OCI-LY7 (cell line): ENCODE results near the gene TMEM179. TPM values are rescaled to one million over a fixed set of nuclear protein-coding genes. Genes with fewer than 3 reads are reported as not detected.

ENCODE experiments used
- BruUV-seq: library from RNA; stranded (reverse); fragments of 400-500 nt; replicated peaks from 2 replicates; lab custom pipeline; 2021; lab: Mats Ljungman, UMichigan
- CTCF ChIA-PET: fragments of 300-600 bp; sonication (Branson Sonifier 250); formaldehyde crosslinking; loops from one replicate; lab custom pipeline; 2022; ENCODE audit warnings: antibody characterized with exemption; ENCODE audit not compliant: unreplicated experiment; lab: Charles Lee
- POLR2A ChIA-PET: fragments of 300-600 bp; sonication (Branson Sonifier 250); formaldehyde crosslinking; loops from one replicate; lab custom pipeline; 2022; ENCODE audit warnings: antibody characterized with exemption; lab: Charles Lee
- DNase-seq: peaks from one replicate; pipeline ENCODE4 v3.0.0-alpha.2; 2015; ENCODE audit warnings: low spot score
- H2AFZ ChIP-seq: fragments of 200-600 bp; sonication (generic), shearing (Covaris generic); 2 replicates; pipeline ENCODE4 v1.6.1; 2014; ENCODE audit warnings: mild to moderate bottlenecking, antibody characterized with exemption, low read length, moderate library complexity
- H3K27ac ChIP-seq: fragments of 200-600 bp; sonication (generic); 2 replicates; pipeline ENCODE4 v1.5.1; 2014; ENCODE audit warnings: mixed run types, low read depth, mild to moderate bottlenecking, moderate library complexity, low read length, inconsistent platforms; ENCODE audit not compliant: poor library complexity, severe bottlenecking
- H3K36me3 ChIP-seq: fragments of 200-600 bp; sonication (generic); 2 replicates; pipeline ENCODE4 v1.6.1; 2014; ENCODE audit warnings: mild to moderate bottlenecking, antibody characterized with exemption, low read length, moderate library complexity, mixed read lengths; ENCODE audit not compliant: insufficient read depth
- H3K4me1 ChIP-seq: fragments of 200-600 bp; sonication (generic); 2 replicates; pipeline ENCODE4 v1.5.1; 2014; ENCODE audit warnings: mild to moderate bottlenecking, low read length; ENCODE audit not compliant: insufficient read depth, poor library complexity, severe bottlenecking
- H3K4me2 ChIP-seq: fragments of 200-600 bp; sonication (generic); 2 replicates; pipeline ENCODE4 v1.6.1; 2014; ENCODE audit warnings: mild to moderate bottlenecking, low read length
- H3K4me3 ChIP-seq: fragments of 200-600 bp; sonication (generic); 2 replicates; pipeline ENCODE4 v1.5.1; 2014; ENCODE audit warnings: mild to moderate bottlenecking, low read depth, low read length; ENCODE audit not compliant: poor library complexity, severe bottlenecking
- H3K79me2 ChIP-seq: fragments of 200-600 bp; sonication (generic); 2 replicates; pipeline ENCODE4 v1.6.1; 2016; ENCODE audit warnings: low read depth, mild to moderate bottlenecking, low read length, moderate library complexity, mixed read lengths; ENCODE audit not compliant: insufficient read depth
- H3K9me2 ChIP-seq: fragments of 200-600 bp; sonication (generic); 2 replicates; pipeline ENCODE4 v1.6.1; 2016; ENCODE audit warnings: mild to moderate bottlenecking, low read length, mixed read lengths; ENCODE audit not compliant: insufficient read depth
- H3K9me3 ChIP-seq: fragments of 200-600 bp; sonication (generic); 2 replicates; pipeline ENCODE4 v1.6.1; 2014; ENCODE audit warnings: mild to moderate bottlenecking, mixed run types, low read length, mixed read lengths
- H4K20me1 ChIP-seq: fragments of 200-600 bp; sonication (generic); 2 replicates; pipeline ENCODE4 v1.6.1; 2014; ENCODE audit warnings: mild to moderate bottlenecking, antibody characterized with exemption, low read length, moderate library complexity, mixed read lengths; ENCODE audit not compliant: insufficient read depth
- EZH2phosphoT487 ChIP-seq: fragments of 200-600 bp; sonication (generic); IDR thresholded peaks from 2 replicates; pipeline ENCODE4 v1.6.1; 2018; ENCODE audit warnings: low read depth, borderline replicate concordance, mild to moderate bottlenecking, mixed run types, antibody characterized with exemption, low read length, moderate library complexity, mixed read lengths
- intact Hi-C: fragments of 100-400 bp; cut with micrococcal nuclease; formaldehyde crosslinking; loops from one replicate; pipeline ENCODE4 v1.10.0; 2022; ENCODE audit not compliant: unreplicated experiment
- total RNA-seq, 2 experiments: library from RNA; depleted of rRNA in 1 of 2; stranded (reverse); fragments of >200 nt in 1 of 2; shearing (Covaris generic) in 1 of 2; gene quantifications; 2 replicates each; pipeline ENCODE4 v1.2.3, GENCODE V29; 2014 to 2022
- TF ChIP-seq, protein P1 (sequence below): fragments of 200-600 bp; sonication (generic); conservative IDR thresholded peaks from 2 replicates; pipeline ENCODE4 v1.5.1; 2014; ENCODE audit warnings: mild to moderate bottlenecking, antibody characterized with exemption, low read length, moderate library complexity, mixed read lengths

Gene TMEM179
- total RNA-seq, 2 experiments from 2014 or later: not detected

DNA sequence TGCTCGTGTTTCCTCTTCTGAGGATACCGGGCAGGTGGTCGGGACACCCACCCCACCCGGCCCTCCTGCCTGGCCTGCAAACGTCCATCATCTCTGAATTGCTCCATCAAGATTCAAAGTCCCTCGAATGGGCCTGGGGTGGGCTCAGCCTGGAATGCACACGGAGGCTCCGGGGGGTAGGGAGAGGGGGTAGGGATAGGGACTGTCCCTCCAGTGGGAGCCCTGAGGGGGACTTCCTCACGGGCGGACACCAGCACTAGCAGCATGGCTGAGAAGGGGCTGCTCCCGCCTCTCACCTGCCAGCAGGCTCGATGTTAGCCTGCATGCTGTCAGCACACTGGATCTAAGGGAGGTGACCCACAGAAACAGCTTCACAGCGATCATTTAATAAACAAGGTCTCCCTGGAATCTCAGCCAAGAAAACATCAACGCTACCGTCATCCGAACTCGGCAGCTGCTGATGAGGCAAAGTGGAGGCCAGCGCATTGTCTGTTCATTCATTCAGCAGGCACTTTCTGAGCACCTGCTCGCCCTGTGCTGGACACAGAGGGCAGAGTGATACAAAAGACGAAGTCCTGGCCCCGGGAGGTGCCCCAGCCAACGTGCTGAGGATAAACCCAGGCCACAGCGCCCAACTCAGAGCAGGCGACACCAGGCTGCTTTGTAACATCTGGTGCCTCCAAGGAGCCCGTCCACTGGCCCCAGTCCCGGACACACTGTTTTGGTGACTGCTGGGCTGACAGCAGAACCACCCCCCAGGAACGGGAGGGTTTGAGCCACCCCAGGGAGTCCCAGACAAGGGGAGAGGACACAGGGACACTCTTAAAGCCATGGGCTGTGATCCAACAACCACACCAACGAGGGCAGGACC lies 6.3 kb downstream of the TMEM179 start:
- no peaks in the 10 kb centered on the region for H3K4me1 ChIP-seq
- intact Hi-C loops: no loop called here
- no peak for TF ChIP-seq EZH2phosphoT487
- TF ChIP-seq, protein P1, sequence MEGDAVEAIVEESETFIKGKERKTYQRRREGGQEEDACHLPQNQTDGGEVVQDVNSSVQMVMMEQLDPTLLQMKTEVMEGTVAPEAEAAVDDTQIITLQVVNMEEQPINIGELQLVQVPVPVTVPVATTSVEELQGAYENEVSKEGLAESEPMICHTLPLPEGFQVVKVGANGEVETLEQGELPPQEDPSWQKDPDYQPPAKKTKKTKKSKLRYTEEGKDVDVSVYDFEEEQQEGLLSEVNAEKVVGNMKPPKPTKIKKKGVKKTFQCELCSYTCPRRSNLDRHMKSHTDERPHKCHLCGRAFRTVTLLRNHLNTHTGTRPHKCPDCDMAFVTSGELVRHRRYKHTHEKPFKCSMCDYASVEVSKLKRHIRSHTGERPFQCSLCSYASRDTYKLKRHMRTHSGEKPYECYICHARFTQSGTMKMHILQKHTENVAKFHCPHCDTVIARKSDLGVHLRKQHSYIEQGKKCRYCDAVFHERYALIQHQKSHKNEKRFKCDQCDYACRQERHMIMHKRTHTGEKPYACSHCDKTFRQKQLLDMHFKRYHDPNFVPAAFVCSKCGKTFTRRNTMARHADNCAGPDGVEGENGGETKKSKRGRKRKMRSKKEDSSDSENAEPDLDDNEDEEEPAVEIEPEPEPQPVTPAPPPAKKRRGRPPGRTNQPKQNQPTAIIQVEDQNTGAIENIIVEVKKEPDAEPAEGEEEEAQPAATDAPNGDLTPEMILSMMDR: no peak
- ChIA-PET CTCF (interaction anchor here (0.5 kb wide), 1 partner anchor 10 kb away, joined by 3 read pairs; no protein-coding TSS in a partner anchor), POLR2A (no interaction called here)
- no peak overlapping the region for H3K4me2 ChIP-seq
- no peaks in the 10 kb centered on the region for H3K9me3 ChIP-seq
- BruUV-seq: no TSS peak
- no peaks in the 10 kb centered on the region for H4K20me1 ChIP-seq
- DNase-seq: no peak
- H2AFZ ChIP-seq: no peak overlapping the region
- no peak overlapping the region for H3K4me3 ChIP-seq
- H3K79me2 ChIP-seq: no peaks in the 10 kb centered on the region
- no peak overlapping the region for H3K27ac ChIP-seq
- H3K9me2 ChIP-seq: no peaks in the 10 kb centered on the region
- H3K36me3 ChIP-seq: no peaks in the 10 kb centered on the region

DNA sequence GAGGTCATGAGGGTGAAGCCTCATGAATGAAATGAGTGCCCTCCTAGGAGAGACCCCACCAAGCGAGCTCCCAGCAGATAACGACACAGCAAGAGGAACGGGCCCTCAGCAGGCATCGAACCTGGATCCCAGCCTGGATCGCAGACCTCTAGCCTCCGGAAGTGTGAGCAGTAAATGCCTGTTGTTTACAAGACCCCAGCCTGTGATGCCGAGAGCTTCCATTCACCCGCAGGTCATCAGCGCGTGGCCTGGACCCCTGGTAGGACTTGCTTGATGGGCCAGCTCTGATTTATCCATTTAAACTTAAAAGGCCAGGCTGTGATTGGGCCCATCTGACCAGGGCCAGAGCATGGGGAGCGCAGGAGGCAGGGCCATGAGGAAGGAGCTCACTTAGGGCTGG lies 7.0 kb downstream of the TMEM179 start:
- Histone ChIP-seq H3K9me2 (no peaks in the 10 kb centered on the region), H3K4me2 (no peak overlapping the region), H3K36me3 (no peaks in the 10 kb centered on the region), H2AFZ (no peak overlapping the region), H3K4me3 (no peak overlapping the region), H4K20me1 (no peaks in the 10 kb centered on the region), H3K79me2 (no peaks in the 10 kb centered on the region), H3K4me1 (no peaks in the 10 kb centered on the region), H3K27ac (no peak overlapping the region), H3K9me3 (no peaks in the 10 kb centered on the region)
- POLR2A ChIA-PET: no interaction called here
- no TSS peak for BruUV-seq
- no peak for DNase-seq
- TF ChIP-seq, protein P1: no peak
- TF ChIP-seq EZH2phosphoT487: no peak
- CTCF ChIA-PET: interaction anchor here (0.5 kb wide), 1 partner anchor 11 kb away, joined by 3 read pairs; no protein-coding TSS in a partner anchor
- intact Hi-C loops: no loop called here

DNA sequence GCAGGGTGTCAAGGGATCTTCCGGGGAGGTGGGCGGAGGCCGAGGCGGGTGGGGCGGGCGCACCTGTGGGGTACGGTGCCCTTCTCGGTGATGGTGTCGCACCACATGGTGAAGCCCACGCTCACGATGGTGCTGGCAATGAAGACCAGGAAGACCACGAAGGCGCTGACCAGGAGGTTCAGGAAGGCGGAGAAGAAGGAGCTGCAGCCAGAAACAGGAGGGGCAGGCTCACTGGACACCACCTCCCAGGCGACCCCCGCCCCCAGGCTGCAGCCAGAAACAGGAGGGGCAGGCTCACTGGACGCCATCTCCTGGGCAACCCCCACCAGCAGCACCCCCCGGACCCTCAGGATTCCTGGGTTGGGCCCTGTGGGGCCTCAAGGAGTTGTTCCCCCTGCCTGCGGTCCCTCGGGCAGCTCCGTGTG lies 7.6 kb downstream of the TMEM179 start:
- H3K4me3 ChIP-seq: no peak overlapping the region
- intact Hi-C loops: no loop called here
- no peak for DNase-seq
- POLR2A ChIA-PET: no interaction called here
- H4K20me1 ChIP-seq: no peaks in the 10 kb centered on the region
- H3K4me2 ChIP-seq: no peak overlapping the region
- H3K9me2 ChIP-seq: no peaks in the 10 kb centered on the region
- CTCF ChIA-PET: no interaction called here
- no peaks in the 10 kb centered on the region for H3K79me2 ChIP-seq
- H3K9me3 ChIP-seq: no peaks in the 10 kb centered on the region
- no peak overlapping the region for H3K27ac ChIP-seq
- TF ChIP-seq, protein P1: no peak
- TF ChIP-seq EZH2phosphoT487: no peak
- no peak overlapping the region for H2AFZ ChIP-seq
- no TSS peak for BruUV-seq
- H3K36me3 ChIP-seq: no peaks in the 10 kb centered on the region
- no peaks in the 10 kb centered on the region for H3K4me1 ChIP-seq
